ENCODE data around the gene PRR14. TPM values are rescaled to one million over a fixed set of nuclear protein-coding genes. Genes with fewer than 3 reads are reported as not detected.

Gene PRR14
- total and polyA plus RNA-seq, 2 experiments from 2014 or later, result 6.6 to 18.7 TPM

DNA sequence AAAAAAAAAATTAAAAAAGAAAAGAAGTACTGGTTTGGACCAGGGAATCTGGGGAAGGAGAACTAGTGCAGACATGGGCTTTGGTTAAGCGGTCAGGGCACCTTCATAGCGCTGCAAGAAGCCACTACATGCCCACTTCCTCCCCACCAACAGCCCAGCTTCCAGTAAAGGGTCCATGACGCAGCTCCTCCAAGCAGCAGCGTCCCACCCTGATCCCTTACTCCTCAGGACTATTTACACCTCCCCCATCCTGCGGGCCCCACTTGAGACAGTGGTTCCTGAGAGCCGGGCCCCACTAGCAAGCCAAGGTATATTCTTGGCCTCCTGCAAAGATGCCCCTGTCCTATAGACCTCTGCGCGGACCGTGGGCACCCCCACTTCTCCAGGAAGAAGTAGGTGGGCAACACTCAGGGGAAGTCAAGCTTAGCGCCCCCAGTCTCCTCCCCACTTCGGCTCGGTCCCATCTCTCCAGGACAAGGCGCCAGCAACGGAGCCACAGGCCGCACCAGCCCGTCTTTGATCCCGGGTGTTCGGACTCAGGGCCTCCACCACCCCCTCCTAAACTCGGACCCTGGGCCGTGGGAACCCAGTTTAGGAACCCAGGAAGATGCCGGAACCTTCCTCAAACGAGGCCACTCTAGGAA, 913 bp upstream of the PRR14 start:
- peak overlapping the region; percentile 96 for H2AFZ ChIP-seq
- TF ChIP-seq, protein P1, sequence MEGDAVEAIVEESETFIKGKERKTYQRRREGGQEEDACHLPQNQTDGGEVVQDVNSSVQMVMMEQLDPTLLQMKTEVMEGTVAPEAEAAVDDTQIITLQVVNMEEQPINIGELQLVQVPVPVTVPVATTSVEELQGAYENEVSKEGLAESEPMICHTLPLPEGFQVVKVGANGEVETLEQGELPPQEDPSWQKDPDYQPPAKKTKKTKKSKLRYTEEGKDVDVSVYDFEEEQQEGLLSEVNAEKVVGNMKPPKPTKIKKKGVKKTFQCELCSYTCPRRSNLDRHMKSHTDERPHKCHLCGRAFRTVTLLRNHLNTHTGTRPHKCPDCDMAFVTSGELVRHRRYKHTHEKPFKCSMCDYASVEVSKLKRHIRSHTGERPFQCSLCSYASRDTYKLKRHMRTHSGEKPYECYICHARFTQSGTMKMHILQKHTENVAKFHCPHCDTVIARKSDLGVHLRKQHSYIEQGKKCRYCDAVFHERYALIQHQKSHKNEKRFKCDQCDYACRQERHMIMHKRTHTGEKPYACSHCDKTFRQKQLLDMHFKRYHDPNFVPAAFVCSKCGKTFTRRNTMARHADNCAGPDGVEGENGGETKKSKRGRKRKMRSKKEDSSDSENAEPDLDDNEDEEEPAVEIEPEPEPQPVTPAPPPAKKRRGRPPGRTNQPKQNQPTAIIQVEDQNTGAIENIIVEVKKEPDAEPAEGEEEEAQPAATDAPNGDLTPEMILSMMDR (IDR thresholded peaks at IDR 0.05; ENCODE audit: poor library complexity), result no peak
- TF ChIP-seq EZH2phosphoT487 (IDR thresholded peaks at IDR 0.05; ENCODE audit: low read depth, severe bottlenecking, unreplicated experiment) (no peak), EZH2 (IDR thresholded peaks at IDR 0.05; ENCODE audit: borderline replicate concordance) (no peak)
- 81% methylated on average over 22 of the region's 22 CpGs for WGBS (ENCODE audit: low lambda C conversion rate, missing lambda C conversion rate)

DNA sequence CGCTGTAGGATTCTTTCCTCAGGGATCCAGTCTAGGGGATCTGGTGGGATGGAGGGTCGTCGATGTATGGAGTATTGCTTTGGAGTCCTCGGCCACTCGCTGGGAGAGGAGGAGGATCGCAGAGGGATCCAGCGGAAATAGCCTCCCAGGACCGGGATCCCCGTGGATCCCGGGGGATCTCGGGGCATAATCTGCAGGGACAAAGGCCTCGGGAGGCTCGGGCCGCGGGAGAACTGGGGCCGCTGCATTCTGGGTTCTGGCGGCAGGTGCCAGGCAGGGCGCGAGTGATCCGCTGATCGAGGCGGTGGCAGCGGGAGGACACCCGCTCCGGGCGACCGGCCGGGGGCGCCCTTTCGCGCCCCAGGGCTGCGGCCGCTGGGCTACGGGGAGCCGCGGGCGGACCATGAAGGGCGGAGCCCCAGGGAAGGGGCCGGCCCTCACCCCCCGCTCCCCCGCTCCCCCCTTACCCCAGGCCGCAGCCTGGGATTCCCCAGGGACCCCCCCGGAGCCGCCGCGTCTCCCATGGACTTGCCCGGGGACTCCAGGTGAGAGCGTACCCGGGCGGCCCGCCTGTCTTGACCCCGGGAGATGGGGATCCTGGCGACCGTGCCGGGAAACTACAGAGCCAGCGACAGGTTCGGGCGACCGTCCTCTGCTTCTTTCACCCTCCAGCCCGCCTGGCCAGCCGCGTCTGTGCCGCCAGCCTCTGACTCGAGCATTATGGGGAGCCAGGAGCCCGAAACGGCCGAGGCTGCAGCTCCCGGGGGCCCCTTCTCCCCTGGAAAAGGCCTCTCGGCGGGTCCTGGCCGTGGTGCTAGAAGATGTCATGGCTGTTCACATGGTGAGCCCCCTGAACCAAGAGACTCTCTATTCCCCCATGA, 604 bp downstream of the PRR14 start:
- DNase-seq (ENCODE audit: low spot score), result peak; percentile 90
- Histone ChIP-seq H3K4me1 (ENCODE audit: insufficient read depth) (peaks cover 7% of the 10 kb centered on the region), H3K4me3 (peak overlapping the region; percentile 59), H3K27ac (peak overlapping the region; percentile 90), H3K79me2 (peaks cover 15% of the 10 kb centered on the region), H2AFZ (peak overlapping the region; percentile 88), H3K36me3 (replicated peaks; ENCODE audit: insufficient read depth, low read depth) (no peaks in the 10 kb centered on the region), H4K20me1 (ENCODE audit: insufficient read depth, poor library complexity, severe bottlenecking) (no peaks in the 10 kb centered on the region), H3K9me3 (ENCODE audit: low read depth) (no peaks in the 10 kb centered on the region), H3K4me2 (peak overlapping the region; percentile 89), H3K9me2 (replicated peaks; ENCODE audit: insufficient read depth) (no peaks in the 10 kb centered on the region), H3K27me3 (no peaks in the 10 kb centered on the region)
- WGBS (ENCODE audit: low lambda C conversion rate, missing lambda C conversion rate), result 2% methylated on average over 54 of the region's 71 CpGs
- TF ChIP-seq EZH2 (IDR thresholded peaks at IDR 0.05; ENCODE audit: borderline replicate concordance) (no peak), EZH2phosphoT487 (IDR thresholded peaks at IDR 0.05; ENCODE audit: low read depth, severe bottlenecking, unreplicated experiment) (no peak)
- TF ChIP-seq, protein P1 (IDR thresholded peaks at IDR 0.05; ENCODE audit: poor library complexity), result peak; percentile 57

More for the DNA sequence above, 913 bp upstream of the PRR14 start:
- Histone ChIP-seq H4K20me1 (ENCODE audit: insufficient read depth, poor library complexity, severe bottlenecking) (no peaks in the 10 kb centered on the region), H3K79me2 (peaks cover 15% of the 10 kb centered on the region), H3K9me3 (ENCODE audit: low read depth) (no peaks in the 10 kb centered on the region), H3K4me1 (ENCODE audit: insufficient read depth) (peaks cover 7% of the 10 kb centered on the region), H3K4me2 (peak overlapping the region; percentile 71), H3K36me3 (replicated peaks; ENCODE audit: insufficient read depth, low read depth) (no peaks in the 10 kb centered on the region), H3K4me3 (no peak overlapping the region), H3K27me3 (no peaks in the 10 kb centered on the region), H3K9me2 (replicated peaks; ENCODE audit: insufficient read depth) (no peaks in the 10 kb centered on the region), H3K27ac (peak overlapping the region; percentile 82)
- no peak for DNase-seq (ENCODE audit: low spot score)

DNA sequence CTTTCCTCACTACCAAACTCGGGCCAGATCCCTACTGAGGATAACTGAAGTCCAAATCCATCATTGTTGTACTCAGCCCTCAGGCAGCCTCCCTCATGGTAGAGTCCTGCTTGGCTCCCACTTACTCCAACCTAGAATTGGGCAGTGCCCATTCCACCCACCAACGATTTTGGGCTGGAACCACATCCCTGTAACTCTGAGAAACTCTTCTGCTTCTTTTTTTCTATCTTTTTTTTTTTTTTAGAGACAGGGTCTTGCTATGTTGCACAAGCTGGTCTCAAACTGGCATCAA, 1.2 kb downstream of the PRR14 start:
- Histone ChIP-seq H3K4me3 (peak overlapping the region; percentile 59), H3K27me3 (no peaks in the 10 kb centered on the region), H2AFZ (peak overlapping the region; percentile 88), H3K9me3 (ENCODE audit: low read depth) (no peaks in the 10 kb centered on the region), H3K4me2 (peak overlapping the region; percentile 89), H3K79me2 (peaks cover 15% of the 10 kb centered on the region), H3K27ac (peak overlapping the region; percentile 90), H3K36me3 (replicated peaks; ENCODE audit: insufficient read depth, low read depth) (no peaks in the 10 kb centered on the region), H3K9me2 (replicated peaks; ENCODE audit: insufficient read depth) (no peaks in the 10 kb centered on the region), H3K4me1 (ENCODE audit: insufficient read depth) (peaks cover 9% of the 10 kb centered on the region), H4K20me1 (ENCODE audit: insufficient read depth, poor library complexity, severe bottlenecking) (no peaks in the 10 kb centered on the region)
- TF ChIP-seq EZH2phosphoT487 (IDR thresholded peaks at IDR 0.05; ENCODE audit: low read depth, severe bottlenecking, unreplicated experiment) (no peak), EZH2 (IDR thresholded peaks at IDR 0.05; ENCODE audit: borderline replicate concordance) (no peak)
- TF ChIP-seq, protein P1 (IDR thresholded peaks at IDR 0.05; ENCODE audit: poor library complexity), result no peak
- WGBS (ENCODE audit: low lambda C conversion rate, missing lambda C conversion rate), result 50% methylated on average over 2 of the region's 2 CpGs
- DNase-seq (ENCODE audit: low spot score), result no peak
